GM18502 (cell line): ENCODE results near the gene ATF5.
A peak's percentile ranks its signal among the peaks of the same experiment; 100 is the strongest.

Experiments used
- ATAC-seq: cut with Tn5 transposase; IDR thresholded peaks from one replicate; pipeline ENCODE4 v1.9.1; 2021; ENCODE audit warnings: mild to moderate bottlenecking; ENCODE audit not compliant: unreplicated experiment, poor library complexity

Gene ATF5, protein sequence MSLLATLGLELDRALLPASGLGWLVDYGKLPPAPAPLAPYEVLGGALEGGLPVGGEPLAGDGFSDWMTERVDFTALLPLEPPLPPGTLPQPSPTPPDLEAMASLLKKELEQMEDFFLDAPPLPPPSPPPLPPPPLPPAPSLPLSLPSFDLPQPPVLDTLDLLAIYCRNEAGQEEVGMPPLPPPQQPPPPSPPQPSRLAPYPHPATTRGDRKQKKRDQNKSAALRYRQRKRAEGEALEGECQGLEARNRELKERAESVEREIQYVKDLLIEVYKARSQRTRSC

DNA sequence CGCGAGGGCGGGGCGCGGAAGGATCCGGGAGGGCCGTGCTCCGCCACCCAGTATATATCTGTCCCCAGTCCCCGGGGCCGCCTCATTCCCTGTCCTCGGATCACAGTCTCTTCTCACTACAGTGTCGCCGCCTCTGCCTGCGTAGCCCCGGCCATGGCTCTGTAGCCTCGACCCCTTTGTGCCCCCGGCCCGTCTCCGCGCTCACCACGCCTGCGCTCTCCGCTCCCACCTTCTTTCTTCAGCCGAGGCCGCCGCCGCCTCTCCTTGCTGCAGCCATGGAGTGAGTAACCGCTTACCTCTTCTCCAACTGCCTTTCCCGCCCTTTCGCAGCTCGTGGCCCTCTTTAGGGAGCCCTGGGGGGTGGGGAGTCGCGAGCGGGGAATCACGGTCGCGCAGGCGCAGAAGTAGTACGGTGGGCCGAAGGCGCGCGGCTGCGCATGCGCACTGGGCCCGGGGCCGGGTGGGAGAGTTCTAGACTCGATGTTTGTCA is at the start of gene ATF5, which contains the start of gene NUP62:
TSS of gene ATF5 (plus strand) at position 85 of the 490 bp plus-strand sequence. CDS start 1,646 bp downstream, outside the sequence.
TSS of gene NUP62 (minus strand) at position 384 of the 490 bp plus-strand sequence. CDS start 19,697 bp downstream, outside the sequence.
- peak; percentile 50 for ATAC-seq

DNA sequence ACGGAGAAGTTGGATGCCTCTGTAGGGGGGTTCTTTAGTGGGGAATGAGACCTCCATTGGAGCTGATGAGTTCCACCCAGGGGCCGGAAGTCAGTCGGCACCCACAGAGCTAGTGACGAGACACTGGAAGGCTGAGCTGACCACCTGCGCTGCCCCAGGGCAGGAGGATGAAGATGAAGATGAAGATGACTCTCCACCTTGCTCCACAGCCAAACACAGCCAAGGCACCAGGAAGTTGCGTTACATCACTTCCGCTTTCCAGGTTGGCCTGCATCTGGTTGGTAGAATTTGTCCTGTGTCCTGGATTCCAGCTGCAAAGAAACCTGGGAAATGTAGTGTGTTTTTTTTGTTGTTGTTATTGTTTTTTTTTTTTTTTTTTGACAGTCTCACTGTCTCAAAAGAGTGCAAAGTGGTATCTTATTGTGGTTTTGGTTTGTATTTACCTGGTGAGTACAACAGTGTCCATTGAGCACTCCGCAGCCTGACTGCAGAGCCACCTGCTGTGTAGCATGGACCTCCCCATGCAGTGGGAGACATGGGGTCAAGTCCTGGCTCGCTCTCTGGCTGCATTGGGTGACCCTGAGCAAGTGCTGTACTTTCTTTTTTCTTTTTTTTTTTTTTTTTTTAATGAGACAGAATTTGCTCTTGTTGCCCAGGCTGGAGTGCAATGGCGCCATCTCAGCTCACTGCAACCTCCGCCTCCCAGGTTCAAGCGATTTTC is 49.6 kb upstream of the ATF5 start:
- ATAC-seq = no peak

DNA sequence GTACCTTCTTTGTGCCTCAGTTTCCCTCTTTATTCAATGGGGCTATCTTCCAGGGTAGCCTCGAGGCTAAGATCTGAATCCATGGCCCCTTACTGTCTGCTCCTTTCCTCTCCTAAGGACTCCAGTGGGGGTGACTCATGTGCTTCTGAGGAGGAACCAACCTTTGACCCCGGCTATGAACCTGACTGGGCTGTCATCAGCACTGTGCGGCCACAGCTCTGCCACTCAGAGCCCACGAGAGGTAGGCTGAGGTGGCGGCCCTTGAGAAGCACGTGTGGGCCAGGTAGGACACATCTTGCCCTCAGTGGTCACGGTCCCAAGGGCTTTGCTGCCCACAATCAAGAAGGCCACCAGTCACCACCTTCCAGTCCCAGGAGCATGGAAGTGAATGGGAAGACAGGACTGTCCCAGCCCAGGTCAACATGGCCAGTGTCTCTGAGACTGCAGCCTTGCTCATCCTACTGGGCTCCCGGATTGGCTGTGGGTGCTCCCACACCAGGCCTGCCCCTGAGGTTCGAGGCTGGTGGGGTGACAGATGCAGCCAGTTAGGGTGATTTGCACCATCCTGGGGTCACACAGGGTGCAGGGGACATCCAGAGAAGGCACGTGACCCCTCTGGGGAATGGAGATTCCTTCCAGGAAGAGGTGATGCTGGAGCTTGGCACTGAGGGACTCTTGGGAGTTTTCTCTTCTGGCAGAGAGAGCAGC is 48.7 kb upstream of the ATF5 start:
- ATAC-seq = no peak

DNA sequence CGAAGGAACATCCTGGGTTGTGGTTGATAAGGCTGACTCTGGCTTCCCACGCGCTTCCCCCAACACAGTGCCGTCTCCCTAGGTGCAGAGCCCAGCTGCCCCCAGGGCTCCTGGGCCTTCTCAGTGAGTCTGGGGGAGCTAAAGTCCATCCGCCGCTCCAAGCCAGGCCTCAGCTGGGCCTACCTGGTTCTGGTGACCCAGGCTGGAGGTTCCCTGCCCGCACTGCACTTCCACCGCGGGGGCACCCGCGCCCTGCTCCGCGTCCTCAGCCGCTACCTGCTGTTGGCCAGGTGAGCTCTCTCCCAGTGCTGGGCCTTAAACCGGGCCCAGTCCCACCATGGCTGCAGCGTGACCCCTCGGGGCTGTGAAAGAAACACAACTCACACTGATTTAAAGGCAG is 47.8 kb upstream of the ATF5 start:
- ATAC-seq = no peak

DNA sequence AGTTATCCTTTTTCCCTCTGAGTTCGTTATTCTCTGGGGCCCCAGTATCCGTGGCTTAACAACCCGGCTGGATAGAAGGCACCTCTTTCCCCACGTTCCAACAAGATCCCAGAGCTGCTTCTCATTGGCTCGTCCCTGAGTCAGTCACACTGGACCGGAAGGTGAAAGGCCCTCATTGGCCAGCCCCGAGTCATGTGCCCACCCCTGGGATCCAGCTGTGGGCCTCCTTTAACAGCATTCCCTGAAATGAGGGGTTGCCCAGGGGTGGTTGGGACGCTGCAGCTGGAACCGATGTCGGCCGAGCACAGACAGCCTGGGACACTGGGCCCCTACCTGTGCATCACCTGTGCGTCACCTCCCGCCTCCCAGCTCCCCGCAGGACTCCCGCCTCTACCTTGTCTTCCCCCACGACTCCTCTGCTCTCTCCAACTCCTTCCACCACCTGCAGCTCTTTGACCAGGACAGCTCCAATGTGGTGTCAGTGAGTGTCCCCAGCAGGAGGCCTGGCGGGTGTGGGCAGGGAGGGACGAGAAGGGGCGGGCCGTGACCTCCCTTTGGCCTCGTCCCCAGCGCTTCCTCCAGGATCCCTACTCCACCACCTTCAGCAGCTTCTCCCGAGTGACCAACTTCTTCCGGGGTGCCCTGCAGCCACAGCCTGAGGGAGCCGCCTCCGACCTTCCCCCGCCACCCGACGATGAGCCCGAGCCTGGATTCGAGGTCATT is 47.2 kb upstream of the ATF5 start:
- ATAC-seq = no peak

GRCh38 chr19:49882643-49883042 is 46.4 kb upstream of the ATF5 start:
- ATAC-seq = no peak

- no peak for ATAC-seq
These were observed 45.9 kb upstream of the ATF5 start for GRCh38 chr19:49883094-49883493.

GRCh38 chr19:49884109-49884508 is 44.9 kb upstream of the ATF5 start:
- no peak for ATAC-seq

- ATAC-seq = no peak
These were observed 44.2 kb upstream of the ATF5 start for GRCh38 chr19:49884760-49885159.

- ATAC-seq = no peak
These were observed 41.9 kb upstream of the ATF5 start for GRCh38 chr19:49887037-49887664.

- no peak for ATAC-seq
These were observed 41.1 kb upstream of the ATF5 start for GRCh38 chr19:49887665-49888509.

- ATAC-seq = no peak
These were observed 40.5 kb upstream of the ATF5 start for GRCh38 chr19:49888510-49888824.

DNA sequence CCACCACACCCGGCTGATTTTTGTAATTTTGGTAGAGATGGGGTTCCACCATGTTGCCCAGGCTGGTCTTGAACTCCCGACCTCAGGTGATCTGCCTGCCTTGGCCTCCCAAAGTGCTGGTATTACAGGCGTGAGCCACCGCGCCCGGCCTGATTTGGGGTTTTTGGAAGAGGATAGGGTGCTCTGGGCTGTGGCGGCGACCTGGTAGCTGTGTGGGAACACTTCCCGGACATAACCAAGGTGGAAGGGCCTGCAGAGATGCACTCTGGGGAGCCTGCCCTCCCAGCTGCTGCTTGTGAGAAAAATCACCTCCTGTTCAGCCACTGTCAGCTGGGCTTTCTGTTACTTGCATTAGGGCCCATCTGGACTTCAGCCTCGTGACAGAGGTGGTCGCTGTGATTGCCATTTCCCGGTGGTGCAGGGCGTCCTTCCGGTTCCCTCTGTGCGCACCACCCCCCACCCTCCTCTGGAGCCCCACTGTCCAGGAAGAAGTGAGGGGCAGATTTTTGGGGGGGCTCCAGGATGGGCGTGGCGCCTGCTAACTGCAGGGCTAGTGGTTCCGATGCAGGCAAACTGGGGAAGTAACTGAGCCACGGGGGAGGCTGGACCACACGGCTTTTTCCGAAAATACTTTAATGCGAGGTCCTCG is 39.8 kb upstream of the ATF5 start:
- ATAC-seq = no peak

GRCh38 chr19:49889687-49890348 is 39.2 kb upstream of the ATF5 start:
- peak; percentile 33 for ATAC-seq

- peak; percentile 42 for ATAC-seq
These were observed 38.4 kb upstream of the ATF5 start for GRCh38 chr19:49890349-49891311.

DNA sequence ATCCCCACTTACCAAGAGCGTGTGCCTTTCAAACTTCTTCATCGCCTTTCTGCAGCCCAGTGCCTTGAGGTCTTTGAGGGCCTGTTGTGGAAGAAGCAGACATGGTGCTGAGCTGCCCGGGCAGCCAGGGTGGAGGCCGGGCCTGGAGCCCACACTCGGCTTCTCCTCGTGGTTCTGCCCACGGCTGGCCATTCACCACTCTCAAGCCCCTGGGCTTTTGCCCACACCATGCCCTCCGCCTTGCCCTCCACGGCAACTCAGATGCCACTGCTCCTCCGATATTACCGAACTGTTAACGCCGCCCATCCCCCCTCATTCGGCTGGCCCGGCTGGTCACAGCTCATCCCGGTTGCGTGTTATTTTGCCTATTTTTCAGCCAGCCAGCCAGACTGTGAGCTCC is 37.6 kb upstream of the ATF5 start:
- ATAC-seq = no peak

DNA sequence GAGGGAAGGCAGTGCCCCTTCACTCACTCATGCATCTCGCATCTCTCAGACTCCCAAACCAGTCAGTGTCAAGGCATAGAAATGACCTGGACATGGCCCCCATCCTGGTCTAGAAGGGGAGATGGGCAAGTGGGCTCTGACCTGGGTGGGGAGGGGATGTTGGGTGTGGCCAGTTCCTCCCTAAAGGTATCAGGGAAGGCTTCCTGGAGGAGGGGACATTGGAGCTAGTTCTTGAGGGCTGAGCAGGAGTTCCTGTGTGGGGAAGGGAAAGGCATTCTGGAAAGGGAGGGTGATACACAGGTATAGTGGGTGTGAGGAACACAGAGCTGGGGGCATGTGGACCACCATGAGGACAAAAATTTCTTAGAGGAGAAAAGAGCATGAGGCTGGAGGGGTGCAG is 36.3 kb upstream of the ATF5 start:
- ATAC-seq = no peak
